Measurements from ENCODE around the gene STAM.
A peak's percentile ranks its signal among the peaks of the same experiment; 100 is the strongest.
"Not testable (repeated sequence)": the region's sequence is repeated elsewhere in the genome, so short reads cannot be mapped to it uniquely, and the experiment has no call there.

STAM gene

GRCh38 chr10:17682236-17682946, 38.4 kb downstream of the STAM start:
- no peak for DNase-seq

GRCh38 chr10:17683541-17683940, 39.6 kb downstream of the STAM start:
- no peak for DNase-seq

- DNase-seq: peak; percentile 45
Measured at GRCh38 chr10:17684537-17684936, 40.6 kb downstream of the STAM start.

GRCh38 chr10:17685233-17685840, 41.4 kb downstream of the STAM start:
- DNase-seq: peak; percentile 63

DNA sequence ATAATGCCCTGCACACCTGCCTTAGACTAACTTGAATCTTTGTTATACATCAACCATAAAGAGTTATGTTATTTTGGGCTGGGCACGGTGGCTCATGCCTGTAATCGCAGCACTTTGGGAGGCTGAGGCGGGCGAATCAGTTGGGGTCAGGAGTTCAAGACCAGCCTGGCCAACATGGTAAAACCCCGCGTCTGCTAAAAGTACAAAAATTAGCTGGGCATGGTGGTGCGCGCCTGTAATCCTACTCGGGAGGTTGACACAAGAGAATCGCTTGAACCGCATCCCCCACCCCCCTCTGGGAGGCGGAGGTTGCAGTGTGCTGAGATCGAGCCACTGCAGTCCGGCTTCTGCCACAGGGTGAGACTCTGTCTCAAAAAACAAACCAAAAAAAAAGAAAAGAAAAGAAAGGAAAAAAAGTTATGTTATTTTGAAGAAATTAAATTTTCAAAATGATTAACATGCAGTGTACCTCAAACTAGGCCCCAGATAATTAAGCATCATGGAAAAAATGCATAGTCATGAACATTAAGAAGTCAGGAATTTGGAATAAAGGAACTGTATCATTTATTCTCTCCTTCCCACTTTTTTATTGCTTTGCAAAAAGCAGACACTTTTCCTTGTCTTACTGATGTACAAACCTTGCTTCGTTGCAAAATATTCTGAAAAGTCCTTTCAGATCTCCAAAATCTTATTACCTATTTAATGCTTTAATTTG, 43.3 kb downstream of the STAM start:
- DNase-seq: no peak

GRCh38 chr10:17689137-17689536, 45.2 kb downstream of the STAM start:
- no peak for DNase-seq

- no peak for DNase-seq
Measured at GRCh38 chr10:17693009-17693408, 49.1 kb downstream of the STAM start.

GRCh38 chr10:17698696-17699095, 54.7 kb downstream of the STAM start:
- DNase-seq: no peak

DNA sequence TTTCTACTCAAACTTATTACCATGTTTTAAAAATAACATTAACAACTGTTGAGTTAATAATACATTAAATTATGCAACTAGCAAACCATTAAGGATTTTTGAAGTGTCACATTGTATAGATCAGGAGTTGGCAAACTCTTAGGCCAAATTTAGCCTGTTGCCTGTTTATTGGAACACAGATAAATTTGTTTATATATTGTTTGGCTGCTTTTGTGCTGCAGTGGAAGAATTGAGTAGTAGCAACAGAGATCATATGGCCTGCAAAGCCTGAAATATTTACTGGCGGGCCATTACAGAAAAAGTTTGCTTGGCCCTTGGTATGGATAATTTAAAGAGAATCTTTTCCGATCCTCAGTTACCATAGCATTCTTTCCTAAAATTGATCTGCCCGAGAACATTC, 57.4 kb downstream of the STAM start:
- DNase-seq: no peak

DNA sequence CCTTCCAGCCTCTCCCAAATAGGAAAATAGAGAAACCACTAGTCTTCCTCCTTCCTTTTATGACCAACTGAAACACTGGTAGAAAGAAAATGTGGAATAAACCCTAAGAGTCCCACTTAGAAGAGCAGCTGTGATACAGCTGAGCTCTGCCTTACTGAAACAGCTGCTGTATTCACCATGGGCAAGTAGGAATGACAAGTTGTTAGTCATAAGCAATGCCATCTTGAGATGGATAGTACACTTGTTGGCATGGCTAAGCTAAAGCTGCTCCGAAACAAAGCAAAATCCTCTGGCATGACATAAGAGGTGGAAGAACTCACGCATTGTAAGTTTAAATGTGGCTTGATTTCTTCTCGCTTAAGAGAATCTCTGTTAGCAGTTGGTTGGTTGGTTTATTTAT, 59.8 kb downstream of the STAM start:
- no peak for DNase-seq

- no peak for DNase-seq
Measured at GRCh38 chr10:17708821-17709220, 64.9 kb downstream of the STAM start.

DNA sequence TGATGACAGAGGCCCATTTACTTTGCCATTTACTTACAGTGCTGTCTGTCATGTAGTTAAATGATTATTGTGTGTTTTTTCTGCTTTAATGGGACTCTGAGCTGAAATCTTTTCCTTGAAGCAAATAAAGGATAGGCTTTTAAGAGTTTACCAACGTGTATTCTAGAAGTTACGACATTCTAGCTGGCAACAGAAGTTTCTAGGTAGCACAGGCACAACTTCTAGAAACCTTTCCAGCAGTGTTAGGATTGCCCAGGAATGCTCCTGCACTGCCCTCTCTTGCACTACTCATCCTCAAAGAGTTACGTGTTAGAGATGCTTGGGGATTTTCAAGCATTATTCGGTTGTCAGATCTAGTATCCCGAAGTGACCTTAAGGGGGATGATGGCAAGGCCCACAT, 65.5 kb downstream of the STAM start:
- DNase-seq: no peak

GRCh38 chr10:17710181-17710580, 66.2 kb downstream of the STAM start:
- DNase-seq: no peak

GRCh38 chr10:17712053-17712452, 68.1 kb downstream of the STAM start:
- DNase-seq: no peak

DNA sequence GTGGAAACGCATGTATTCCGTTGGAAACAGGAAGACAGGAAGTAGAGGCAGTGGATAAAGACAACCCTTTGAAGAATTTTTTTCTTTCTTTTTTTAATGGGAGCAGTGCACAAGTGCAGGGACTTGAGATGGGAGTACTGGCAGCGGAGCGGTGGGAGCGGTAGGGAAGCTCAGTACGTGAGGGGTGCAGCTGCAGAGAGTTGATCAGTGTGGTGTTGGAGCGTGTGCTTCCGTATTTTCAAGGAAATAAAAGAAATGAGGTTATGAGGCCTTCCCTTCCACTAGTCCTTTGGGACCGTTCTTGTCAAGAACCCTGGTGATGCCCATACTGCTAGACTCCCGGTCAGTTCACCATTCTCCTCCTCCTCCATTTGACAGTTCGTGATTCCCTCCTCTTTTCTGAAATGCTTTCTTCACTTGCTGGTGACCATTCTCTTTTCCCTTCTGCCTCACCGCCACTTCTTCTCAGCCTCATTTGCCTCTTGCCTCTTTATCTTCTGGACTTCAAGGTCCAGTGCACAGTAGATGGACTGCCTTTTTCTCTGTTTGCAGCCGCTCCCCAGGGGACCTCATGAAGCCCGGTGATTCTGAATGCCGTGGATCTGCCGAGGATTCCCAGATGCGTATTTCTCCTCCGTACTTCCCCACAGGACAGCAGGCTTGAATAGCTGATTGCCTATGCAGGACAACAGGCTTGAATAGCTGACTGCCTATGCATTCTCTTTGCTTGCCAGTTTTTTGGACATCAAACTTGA, 68.9 kb downstream of the STAM start:
- no peak for DNase-seq

DNA sequence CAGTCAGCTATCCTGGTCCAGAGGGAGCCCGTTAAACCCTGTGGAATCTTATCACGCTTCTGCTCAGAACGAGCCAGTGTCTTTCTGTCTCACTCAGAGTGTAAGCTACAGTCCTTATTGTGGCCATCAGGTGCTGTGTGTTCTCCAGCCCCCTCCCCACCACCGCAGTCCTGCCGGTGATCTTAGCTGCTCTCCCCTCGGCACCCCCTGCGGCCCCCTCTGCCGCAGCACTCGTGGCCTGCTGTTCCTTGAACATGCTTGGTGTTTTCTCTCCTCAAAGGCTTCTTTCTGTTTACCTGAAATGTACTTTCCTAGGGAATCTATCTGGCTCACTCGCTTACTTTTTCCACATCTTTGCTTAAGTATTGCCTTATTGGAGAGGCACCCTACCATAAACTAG, 69.8 kb downstream of the STAM start:
- no peak for DNase-seq

- DNase-seq: no peak
Measured at GRCh38 chr10:17716161-17716560, 72.2 kb downstream of the STAM start.

DNA sequence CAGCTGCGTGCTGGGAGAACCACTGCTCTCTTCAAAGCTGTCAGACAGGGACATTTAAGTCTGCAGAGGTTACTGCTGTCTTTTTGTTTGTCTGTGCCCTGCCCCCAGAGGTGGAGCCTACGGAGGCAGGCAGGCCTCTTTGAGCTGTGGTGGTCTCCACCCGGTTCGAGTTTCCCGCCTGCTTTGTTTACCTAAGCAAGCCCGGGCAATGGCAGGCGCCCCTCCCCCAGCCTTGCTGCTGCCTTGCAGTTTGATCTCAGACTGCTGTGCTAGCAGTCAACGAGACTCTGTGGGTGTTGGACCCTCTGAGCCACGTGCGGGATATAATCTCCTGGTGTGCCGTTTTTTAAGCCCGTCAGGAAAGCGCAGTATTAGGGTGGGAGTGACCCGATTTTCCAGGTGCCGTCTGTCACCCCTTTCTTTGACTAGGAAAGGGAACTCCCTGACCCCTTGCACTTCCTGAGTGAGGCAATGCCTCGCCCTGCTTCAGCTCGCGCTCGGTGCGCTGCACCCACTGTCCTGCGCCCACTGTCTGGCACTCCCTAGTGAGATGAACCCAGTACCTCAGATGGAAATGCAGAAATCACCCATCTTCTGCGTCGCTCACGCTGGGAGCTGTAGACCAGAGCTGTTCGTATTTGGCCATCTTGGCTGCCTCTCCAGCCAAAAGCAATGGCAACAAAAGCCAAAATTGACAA, 78.5 kb downstream of the STAM start:
- DNase-seq: not testable (repeated sequence)

- no peak for DNase-seq
Measured at GRCh38 chr10:17725703-17726102, 81.8 kb downstream of the STAM start.

DNA sequence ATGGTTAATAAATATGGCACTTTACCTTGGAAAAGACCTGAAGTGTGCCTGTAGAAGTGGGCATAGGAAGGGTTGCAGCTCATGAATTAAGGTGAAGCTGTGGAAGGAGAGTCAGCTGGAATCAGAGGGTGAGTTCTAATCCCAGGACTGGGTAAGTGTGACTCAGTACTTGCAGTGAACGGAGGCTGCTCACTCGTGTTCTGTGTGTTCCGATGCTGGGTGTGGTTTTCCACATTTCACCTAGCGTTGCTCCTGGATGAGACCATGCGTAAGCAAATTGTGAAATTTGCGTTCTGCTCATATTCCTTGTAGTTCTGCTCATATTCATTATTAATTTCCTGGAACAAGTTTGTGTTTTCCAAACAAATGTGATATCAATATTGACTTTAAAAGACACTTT, 85.7 kb downstream of the STAM start:
- DNase-seq: no peak

- DNase-seq: no peak
Measured at GRCh38 chr10:17730667-17731066, 86.7 kb downstream of the STAM start.

GRCh38 chr10:17731331-17732020, 87.5 kb downstream of the STAM start:
- DNase-seq: no peak

Measured in CD4-positive, alpha-beta T cell treated with Interleukin-10 for 1 hour (primary cell).